Activated gamma-delta T cell (primary cell): ENCODE measurements around the gene AFDN.
"Not testable (repeated sequence)": the region's sequence is repeated elsewhere in the genome, so short reads cannot be mapped to it uniquely, and the experiment has no call there.

Experiments
- DNase-seq: peaks from one replicate; lab custom pipeline; 2025; lab: John Stamatoyannopoulos, UW

AFDN gene

DNA sequence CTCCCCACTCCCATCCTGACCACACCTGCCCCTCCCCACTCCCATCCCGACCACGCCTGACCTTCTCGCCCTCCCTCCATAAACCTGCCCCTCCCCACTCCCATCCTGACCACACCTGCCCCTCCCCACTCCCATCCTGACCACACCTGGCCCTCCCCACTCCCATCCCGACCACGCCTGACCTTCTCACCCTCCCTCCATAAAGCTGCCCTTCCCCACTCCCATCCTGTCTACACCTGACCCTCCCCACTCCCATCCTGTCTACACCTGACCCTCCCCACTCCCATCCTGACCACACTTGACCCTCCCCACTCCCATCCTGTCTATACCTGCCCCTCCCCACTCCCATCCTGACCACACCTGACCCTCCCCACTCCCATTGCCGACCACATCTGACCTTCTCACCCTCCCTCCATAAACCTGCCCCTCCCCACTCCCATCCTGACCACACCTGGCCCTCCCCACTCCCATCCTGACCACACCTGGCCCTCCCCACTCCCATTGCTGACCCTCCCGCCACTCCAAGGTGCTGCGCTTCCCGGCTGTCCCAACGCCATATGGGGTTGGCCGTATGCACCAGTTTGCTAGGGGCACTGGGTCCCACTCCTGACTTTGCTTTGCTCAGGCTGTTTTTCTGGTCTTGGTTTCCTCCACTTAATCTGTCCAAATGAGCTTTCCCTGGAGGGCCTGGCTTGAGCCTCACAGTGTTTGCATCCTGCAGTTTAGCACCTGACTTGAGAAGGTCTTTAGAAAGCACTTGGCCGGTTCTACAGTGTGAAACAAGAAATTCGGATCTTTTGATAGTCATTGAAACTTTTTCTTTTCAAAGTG, 173.7 kb downstream of the AFDN start:
- DNase-seq: no peak

DNA sequence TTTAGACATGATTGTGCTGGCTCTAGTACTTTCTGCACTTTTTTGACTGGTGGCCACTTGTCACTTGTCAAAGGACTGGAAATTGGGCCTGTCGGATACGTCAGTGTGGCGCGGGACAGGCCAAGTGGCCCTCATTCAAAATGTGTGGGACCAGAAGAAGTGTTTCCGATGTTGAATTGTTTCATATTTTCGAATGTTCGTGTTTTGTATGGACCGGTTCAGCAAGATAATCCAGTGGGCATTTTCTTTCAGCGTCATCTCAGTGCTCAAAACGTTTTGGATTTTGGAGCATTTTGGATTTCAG, 174.3 kb downstream of the AFDN start:
- no peak for DNase-seq

DNA sequence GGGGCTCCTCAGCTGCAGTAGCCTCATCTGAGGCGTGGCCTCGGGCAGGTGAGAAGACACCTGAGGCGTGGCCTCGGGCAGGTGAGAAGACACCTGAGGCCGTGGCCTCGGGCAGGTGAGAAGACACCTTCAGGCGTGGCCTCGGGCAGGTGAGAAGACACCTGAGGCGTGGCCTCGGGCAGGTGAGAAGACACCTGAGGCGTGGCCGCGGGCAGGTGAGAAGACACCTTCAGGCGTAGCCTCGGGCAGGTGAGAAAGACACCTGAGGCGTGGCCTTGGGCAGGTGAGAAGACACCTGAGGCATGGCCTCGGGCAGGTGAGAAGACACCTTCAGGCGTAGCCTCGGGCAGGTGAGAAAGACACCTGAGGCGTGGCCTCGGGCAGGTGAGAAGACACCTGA, 174.8 kb downstream of the AFDN start:
- not testable (repeated sequence) for DNase-seq

DNA sequence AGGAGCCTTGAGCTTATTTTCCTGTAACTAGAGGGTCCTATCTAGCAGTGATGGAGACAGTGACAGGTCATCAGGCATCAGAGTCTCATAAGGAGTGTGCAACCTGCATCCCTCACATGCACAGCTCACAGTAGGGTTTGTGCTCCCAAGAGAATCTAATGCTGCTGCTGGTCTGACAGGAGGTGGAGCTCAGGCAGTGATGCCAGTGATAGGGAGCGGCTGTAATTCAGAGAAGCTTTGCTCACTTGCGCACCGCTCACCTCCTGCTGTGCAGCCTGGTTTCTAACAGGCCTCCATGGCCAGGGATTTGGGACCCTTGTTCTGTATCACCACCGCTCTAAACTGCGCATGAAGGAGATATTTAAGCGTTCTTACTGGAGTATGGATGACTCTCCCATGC, 176.1 kb downstream of the AFDN start:
- no peak for DNase-seq

DNA sequence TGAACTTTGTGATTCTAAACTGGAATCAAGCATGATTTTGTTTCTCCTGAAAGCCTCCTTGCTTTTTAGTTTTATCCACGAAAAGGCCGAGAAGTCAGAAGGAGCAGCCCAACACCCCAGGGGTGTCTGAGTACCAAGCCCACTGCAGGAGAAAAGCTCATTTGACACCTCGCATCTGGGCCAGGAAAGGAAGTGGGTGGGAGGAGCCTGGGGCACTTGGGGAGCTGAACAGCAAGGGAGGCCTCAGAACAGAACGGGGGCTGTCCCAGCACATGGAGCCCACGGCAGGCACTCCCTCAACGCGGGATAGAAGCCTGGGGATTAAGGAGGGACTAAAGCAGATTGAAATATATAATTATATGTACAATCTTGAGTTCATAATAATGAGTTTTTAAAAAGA, 177.3 kb downstream of the AFDN start:
- DNase-seq: no peak

DNA sequence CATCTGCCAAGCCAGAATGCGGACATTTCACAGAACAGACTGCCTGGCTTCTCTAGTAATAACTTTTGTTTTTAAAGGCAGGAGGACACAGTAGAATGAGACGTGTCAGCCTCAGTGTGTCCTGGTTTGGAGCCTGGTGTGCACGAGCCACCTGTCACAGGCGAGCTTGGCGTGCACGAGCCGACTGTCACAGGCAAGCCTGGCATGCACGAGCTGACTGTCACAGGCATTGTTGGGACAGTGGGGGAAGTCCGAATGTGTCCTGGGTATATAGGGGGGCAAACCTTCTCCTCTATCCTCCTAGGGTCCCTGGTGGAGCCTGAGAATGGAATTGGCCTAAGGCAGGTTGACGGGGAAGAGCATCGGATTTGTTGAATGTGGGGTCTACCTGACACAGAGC, 178.2 kb downstream of the AFDN start:
- no peak for DNase-seq

DNA sequence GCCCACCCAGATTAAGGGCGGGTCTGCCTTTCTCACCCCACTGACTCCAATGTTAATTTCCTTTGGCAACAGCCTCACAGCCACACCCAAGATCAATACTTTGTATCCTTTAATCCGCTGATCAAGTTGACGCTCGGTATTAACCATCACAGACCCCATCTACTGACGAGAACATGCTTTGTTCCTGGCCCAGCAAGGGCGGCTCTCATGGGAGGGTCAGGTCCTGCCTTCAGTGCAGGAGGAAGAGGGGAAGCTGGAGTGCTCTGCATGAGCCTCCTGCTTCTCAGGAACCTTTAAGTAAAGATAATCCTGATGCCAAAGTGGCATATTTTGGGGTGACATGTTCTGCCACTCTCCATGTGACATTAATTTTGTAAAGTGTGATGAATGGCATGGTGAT, 179.1 kb downstream of the AFDN start:
- DNase-seq: no peak

DNA sequence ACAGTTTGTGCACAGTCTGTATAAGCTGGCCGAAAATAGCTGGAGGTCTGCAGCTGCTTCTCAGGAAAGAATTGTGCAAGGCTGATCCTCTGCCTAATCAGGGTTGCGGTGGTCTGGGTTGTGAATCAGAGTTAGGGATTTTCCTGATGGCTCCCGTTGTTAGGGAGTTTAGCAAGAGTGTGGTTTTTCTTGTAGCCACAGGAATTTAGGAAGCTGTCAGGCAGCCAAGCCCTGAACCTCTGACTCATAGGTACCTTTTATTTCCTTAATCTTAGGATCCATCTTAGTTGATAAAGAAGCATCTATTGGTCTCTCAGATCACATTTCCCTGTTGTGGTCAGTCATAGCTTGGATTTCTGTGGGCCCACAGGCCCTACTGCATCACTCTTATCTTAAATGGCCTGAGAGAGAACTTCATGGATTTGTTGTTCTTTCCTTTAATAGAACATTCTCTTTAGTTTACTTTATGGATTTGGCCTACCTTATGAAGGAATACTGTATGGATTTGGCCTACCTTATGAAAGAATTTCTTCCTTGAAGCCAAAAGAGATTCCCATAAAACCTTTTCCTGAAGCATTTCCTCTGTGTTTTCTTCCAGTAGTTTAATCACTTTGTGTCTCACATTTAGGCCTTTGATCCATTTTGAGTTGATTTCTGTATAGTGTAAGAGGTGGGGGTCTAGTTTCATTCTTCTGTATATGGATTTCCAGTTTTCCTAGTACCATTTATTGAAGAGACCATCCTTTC, 181.1 kb downstream of the AFDN start:
- no peak for DNase-seq

DNA sequence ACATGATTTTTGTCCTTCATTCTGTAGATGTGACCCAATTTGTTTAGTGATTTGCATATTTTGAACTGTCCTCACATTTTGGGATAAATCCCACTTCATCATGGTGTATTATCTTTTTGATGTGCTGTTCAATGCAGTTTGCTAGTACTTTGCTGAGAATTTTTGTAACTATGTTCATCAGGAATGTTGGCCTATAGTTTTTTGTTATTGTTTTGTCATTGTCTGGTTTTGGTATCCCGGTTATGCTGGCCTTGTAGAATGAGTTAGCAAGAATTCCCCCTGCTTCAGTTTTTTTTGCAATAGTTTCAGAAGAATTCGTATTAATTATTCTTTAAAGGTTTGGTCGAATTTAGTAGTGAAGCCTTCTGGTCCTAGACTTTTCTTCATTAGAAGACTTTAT, 182.6 kb downstream of the AFDN start:
- no peak for DNase-seq

DNA sequence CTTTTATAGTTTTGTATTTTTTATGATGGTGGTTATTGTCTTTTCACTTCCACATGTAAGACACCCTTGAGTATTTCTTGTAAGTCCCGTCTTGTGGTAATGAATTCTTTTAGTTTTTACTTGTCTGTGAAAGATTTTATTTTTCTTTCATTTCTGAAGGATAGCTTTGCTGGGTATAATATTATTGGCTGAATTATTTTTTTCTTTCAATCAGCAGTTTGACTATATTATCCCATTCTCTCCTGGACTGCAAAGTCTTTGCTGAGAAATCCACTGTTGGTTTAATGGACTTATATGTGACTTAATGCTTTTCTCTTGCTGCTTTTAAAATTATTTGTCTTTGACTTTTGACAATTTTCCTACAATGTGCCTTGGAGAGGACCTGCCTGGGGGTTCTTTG, 184.6 kb downstream of the AFDN start:
- DNase-seq: no peak

DNA sequence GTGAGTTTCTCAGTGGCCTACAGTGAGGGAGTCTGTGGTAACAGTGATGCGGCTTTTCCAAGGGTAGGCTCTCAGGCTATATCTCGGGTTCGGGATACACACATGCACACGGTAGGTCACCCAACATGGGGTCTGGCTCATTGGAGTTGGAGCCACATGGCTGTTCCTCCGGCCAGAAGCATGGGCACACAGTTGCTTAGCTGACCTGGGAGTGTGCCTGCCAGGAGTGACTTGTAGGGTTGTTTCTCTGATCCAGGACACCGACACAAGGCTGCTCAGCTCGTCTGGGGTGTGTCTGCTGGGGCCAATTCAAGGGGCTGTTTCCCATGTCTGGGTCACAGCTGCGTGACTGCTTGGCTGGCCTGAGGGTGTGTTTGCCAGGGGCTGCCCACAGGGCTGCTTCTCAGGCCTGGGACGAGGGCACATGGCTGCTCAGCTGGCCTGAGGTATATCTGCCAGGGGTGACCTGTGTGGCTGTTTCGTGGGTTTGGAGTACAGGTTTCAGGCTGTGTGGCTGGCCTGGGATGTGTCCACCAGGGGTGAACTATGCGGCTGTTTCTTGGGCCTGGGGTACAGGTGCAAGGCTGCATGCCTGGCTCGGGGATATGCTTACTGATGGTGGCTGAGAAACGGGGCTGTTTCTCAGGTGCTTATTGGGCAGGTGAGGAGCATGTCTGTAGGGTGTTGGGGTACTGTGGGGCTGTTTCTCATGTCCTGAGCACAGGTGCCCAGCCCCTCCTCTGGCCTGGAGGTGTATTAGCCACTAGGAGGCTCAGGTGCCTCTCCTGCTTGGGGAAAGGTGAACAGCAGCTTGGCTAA, 185.9 kb downstream of the AFDN start:
- DNase-seq: no peak

DNA sequence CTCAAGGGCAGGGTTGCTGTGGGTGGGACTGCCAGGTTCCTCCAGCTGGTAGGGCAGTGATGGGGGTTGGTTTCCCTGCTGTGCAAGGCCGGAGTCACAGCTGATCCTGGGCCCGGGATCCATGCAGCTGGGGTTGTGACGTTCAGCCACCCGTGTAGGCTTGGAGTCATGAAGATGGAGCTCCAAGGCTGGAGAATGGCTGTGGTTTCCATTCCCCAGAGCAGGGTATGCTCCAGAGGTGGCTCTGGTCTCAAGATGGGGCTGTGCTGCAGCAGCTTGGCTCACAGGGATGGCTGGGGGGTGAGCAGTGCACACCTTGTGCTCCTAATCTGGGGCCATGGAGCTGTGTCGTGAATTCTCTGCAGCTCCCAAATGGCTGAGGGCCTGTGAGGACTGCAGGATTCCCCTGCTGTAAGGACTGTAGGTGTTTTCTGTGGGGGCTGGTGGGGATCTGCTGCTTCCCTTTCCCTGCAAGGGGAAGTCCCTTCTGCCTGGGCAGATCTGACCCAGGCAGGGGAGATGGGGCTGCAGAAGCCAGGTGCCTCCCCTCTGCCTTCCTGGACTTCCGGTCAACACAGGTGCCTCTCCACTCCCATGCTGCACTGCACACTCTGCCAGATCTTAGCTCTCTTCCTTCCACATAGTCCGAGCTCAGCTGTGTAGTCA, 186.7 kb downstream of the AFDN start:
- DNase-seq: no peak

DNA sequence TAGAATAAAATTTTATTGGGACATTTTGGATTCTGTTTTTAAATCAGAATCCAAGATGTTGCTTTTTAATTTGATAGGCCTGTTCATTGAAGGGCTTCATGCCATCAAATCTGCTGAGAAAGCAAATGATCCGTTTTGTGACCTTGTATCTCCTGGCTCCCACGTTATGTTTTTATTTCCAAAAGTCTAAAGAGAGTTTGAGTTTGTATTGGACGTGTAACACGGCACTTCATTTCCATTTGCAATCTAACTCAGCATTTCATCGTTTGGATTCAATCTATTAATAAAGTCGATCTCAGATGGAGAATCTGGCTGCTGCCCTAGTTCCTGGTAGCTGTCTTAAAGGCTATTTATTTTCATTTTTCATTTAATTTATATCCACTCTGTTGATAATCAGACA, 187.7 kb downstream of the AFDN start:
- DNase-seq: no peak

DNA sequence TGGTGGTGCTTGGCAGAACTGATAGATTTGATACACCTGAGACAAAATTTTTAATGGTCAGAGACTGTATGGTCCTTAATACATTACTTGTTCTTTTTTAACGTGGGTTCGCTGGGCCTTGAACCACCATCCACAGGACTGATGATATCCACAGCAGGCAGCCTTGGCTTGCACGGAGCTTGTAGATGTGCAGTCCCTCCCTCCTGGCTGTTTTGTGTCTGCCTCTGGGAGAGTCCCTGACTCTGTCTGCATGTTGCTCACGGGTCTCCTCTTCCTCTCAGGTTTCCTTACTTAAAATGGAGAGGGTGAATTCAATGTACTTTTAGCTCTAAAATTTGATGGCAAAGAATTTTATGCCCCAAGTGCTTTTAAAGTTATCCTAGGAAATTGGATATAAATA, 188.3 kb downstream of the AFDN start:
- no peak for DNase-seq

DNA sequence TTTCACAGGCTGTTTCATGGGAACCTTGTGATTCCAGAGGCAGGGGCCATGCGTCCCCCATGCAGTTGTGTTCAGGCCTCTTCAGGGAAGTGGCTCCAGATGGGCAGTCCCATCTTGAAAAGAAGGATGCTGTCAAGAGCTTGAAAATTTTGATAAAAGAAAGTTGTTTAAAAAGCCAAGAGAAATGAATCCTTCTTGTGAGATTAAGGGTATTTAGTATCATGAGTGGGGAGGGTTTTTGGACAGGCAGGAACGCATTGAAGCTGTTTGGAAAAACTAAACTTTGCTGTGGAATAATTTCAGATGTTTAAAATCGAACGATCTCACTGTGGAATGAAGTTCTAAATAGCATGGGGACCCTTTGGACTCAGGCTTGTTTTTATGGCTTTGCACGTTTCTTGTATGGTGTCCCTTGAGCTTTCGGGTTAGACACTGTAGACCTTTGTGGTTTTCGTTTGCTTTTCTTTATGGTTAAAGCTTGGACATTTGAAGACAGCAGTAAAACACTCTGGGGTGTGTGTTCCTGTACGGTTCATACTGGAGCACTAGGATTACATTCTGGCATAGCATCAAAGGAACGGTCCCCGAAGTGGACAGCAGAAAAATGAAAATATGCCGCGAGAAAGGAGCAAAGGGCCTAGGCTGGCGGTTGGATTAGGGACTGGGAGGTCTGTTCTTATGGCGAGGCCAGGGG, 188.9 kb downstream of the AFDN start:
- no peak for DNase-seq

DNA sequence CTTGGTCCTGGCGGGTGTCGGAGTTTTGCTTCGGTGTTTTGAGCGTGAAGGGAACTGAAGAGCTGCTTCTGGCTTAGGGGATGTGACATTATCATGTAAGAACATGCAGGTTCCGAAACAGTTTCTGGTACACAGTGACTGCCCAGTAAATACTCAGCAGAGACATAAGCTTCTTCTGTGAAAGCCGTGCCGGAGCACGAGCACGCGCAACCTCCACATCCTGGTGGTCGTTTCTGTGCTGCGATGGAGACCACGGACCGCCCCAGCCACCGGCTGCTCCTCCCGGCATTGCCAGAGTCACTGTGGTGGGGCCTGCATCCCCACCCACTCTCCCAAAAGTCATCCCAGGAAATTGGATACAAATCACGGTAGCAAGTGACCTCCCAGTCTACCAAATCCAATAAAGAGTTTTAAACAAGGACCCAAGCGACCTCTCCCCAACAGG, 189.5 kb downstream of the AFDN start:
- no peak for DNase-seq

DNA sequence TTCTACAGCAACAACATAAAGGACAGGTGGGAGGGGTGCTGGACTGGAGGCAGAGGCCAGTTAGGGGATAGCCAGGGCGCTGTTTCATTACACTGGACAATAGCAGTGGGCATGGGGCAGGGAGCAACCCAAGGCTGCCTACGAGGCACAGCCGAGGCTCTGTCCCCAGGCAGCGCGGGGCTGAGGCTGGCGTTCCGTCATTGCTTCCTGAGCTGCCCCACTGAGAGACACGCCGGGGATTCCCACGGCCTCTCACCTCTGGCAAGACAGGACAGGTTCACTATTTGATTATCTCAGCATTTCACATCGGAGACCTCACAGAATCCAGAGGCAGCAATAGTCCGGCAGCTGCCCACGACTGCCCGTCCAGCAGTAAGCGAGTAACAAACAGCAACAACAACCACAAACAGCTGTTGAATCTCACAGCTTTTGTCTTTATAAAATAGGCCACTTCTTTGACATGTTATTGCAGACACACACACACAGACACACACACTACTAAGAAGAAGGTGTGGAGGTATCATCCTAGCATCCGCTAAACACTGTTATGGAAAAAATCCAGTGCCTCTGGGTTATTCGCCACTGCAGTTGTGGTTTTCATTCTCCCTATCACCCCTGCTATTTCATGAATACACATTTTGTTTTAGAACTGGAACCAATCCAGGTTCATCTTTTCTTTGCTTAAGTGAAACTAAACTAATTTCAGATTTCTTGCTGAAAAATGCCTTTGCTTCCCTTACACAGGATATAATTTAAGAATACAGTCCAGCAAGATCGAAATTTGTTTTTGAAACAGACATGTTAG, 190.2 kb downstream of the AFDN start:
- DNase-seq: no peak

DNA sequence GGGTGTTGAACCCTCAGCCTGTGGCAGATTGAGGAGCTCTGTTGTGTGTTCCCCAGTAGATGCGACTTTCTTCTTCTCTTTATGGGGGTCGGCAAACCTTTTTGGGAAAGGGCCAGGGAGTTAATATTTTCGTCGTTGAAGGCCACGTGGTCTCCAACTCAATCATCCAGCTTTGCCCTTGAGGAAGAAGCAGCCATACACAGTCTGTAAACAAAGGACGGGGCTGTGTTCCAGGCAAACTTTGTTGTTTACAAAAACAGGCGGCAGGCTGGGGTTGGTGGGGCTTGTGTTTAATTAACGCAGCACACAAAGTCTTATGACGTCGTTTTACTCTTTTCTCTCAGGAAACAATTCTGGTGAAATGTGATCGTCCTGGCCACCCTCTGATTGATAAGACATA, 190.9 kb downstream of the AFDN start:
- DNase-seq: no peak

DNA sequence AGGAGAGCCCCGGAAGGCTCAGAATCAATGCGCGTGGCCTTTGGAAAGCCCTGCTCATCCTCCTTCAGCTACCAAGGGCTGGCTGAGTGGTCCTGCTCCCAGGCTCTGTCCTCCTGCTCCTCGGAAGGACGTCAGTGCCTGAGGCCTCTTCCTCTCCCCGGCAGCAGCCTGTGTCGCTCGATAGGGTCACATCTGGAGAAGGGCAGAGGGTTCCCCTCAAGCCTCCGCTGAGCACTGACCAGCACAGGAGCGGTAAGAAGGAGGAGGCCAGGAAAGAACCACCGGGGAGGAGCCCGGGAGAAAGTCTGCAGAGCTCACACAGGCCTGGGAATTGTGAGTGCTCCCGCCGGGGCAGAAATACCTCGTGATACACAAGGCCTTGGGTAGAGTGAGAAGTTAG, 192.0 kb downstream of the AFDN start:
- DNase-seq: no peak

DNA sequence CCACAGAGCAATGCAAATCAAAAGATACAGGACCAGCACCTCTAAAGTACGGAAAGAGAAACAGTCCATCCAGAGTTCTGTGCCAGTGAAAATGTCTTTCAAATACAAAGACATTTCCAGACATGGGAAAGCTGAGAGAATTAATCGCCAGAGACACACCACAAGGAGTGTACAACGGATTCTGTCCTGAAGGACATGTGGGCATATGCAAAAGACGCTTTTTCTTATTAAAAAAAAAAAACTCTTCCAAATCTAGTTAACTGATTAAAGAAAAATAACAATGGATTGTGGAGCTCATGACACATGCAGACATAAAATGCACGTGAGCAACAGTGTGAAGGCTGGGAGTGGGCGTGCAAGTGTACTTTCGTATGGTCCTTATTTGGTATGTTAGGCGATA, 193.5 kb downstream of the AFDN start:
- DNase-seq: no peak

DNA sequence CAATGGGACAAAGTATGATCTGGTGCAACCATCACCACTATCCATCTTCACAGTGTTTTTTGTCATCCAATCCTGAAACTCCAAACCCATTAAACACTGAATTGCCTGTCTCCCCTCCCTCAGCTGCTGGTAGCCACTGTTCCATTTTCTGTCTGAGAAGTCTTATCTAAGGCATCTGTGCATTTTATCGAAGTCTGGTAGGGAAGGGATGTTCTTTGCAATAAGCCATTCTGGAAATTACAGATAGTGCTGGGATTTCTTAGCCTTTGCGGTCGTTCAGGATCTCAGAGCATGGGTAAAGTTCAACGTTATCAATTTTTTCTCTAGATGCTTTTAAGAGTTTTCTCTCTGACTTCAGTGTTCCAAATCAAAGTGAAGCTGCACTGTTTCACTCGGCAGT, 194.9 kb downstream of the AFDN start:
- no peak for DNase-seq
